H54 (cell line): ENCODE data around the gene AIM2.

Source experiments
- DNase-seq: peaks from one replicate; pipeline ENCODE4 v3.0.0; 2011; ENCODE audit warnings: low spot score, mixed read lengths; ENCODE audit not compliant: insufficient read length
- FAIRE-seq: peaks from 3 replicates; lab custom pipeline; 2011; peaks lifted over from hg19 to GRCh38; lab: Jason Lieb, UNC
- POLR2A ChIP-seq: IDR thresholded peaks from 2 replicates; pipeline ENCODE4 v1.6.1; 2011; ENCODE audit warnings: low read depth, mild to moderate bottlenecking, low read length

The AIM2 gene

DNA sequence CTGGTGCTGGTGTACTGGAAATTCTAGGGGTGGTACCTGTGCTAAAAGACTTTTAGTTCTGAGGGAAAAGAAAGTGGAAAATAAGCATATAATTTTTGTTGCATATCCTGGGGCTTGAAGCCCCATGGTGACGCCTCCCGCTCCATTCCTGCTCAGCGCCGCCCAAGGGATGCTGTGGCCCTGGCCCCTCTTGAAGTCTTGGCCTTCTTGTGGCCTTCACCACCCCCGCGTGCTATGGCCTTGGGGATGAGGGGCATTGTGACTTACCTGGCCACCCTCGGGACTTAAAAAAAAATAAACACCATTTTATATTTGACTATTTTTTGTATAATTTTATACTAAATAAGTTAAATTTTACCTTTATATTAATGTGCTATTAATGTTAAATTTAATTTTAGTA lies 51.5 kb downstream of the AIM2 start:
- DNase-seq (no peak), FAIRE-seq (no peak)
- TF ChIP-seq POLR2A = no peak

GRCh38 chr1:159023723-159024122 lies 52.8 kb downstream of the AIM2 start:
- DNase-seq (no peak), FAIRE-seq (no peak)
- no peak for TF ChIP-seq POLR2A

- FAIRE-seq (peak; percentile 94), DNase-seq (peak; percentile 53)
- TF ChIP-seq POLR2A = no peak
Observed at GRCh38 chr1:159015440-159015909, 61.1 kb downstream of the AIM2 start.

- FAIRE-seq (no peak), DNase-seq (no peak)
- TF ChIP-seq POLR2A = no peak
Observed at GRCh38 chr1:159014851-159015250, 61.7 kb downstream of the AIM2 start.

DNA sequence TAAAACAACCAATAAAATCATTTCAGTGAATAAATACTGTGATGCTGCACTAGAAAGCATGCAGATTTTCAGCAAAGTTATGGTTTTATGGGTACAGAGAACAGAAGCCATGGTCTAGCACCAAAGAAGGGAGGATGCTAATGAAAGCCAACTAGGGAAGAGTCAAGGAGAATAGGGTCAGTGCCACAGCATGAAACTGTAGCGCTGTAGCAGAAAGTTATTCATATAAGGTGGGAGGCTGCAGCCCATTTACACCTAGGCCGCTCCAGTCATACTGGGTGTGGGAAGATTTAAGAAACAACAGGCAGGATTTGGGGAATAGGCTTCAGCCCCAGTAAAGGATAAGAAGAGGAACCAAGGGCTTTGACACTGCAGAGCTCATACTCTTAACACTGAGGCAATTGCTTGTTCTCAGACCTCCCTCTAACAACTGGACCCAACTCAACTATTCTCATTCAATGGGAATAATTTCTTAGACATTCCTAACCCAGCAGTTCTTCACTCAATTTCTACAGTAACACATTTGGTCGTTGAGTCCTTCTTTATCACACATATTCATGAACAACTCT lies 62.5 kb downstream of the AIM2 start:
- DNase-seq (no peak), FAIRE-seq (no peak)
- TF ChIP-seq POLR2A = no peak

GRCh38 chr1:159012495-159012894 lies 64.1 kb downstream of the AIM2 start:
- no peak for FAIRE-seq
- TF ChIP-seq POLR2A = no peak
- DNase-seq = no peak
